Measurements from ENCODE around the gene MAP3K10.

DNA sequence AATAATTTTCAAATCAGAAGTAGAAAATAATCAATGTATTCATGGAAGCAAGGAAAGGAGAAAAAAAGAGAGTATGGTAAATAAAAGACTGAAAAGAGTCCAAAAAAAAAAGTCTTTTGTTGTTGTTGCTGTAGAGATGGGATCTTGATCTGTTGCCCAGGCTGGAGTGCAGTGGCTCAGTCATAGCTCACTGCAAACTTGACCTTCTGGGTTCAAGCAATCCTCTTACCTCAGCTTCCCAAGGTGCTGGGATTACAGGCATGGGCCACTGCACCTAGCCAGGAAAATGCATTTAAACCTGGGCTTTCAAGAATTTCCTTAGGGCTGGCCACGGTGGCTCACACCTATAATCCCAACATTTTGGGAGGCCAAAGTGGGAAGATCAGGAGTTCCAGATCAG lies 7.0 kb upstream of the MAP3K10 start:
- TF ChIP-seq CTCF (IDR thresholded peaks at IDR 0.05; ENCODE audit: low read length), result no peak
- no peak for TF ChIP-seq EZH2 (optimal IDR thresholded peaks at IDR 0.05; ENCODE audit: low read depth, low read length)

Data from MM.1S (cell line).